Measurements from ENCODE around the gene SOX6. TPM values are rescaled to one million over a fixed set of nuclear protein-coding genes. Genes with fewer than 3 reads are reported as not detected.

Gene SOX6
- total RNA-seq, 3 donors from 2014 or later, result 2.0 to 8.0 (median 7.9) TPM

GRCh38 chr11:16195651-16196050 is 160.7 kb downstream of the SOX6 start:
- no peaks in the 10 kb centered on the region for H3K9me3 ChIP-seq
- no peaks in the 10 kb centered on the region for H3K27me3 ChIP-seq
- H3K4me3 ChIP-seq, result no peak overlapping the region
- H3K27ac ChIP-seq, result no peak overlapping the region
- H3K4me1 ChIP-seq, result no peaks in the 10 kb centered on the region
- DNase-seq (ENCODE audit: low spot score in 2 of 2), result no peak
- H3K36me3 ChIP-seq, result no peaks in the 10 kb centered on the region
- intact Hi-C loops (cut with DNase I; ENCODE audit: low total_unique reads), result loop anchor here (5.0 kb wide), 1 partner anchor 388 kb away; no protein-coding TSS in a partner anchor
- TF ChIP-seq POLR2AphosphoS5 (IDR thresholded peaks at IDR 0.05) (no peak), POLR2A (IDR thresholded peaks at IDR 0.05) (no peak)
- TF ChIP-seq, protein P1, sequence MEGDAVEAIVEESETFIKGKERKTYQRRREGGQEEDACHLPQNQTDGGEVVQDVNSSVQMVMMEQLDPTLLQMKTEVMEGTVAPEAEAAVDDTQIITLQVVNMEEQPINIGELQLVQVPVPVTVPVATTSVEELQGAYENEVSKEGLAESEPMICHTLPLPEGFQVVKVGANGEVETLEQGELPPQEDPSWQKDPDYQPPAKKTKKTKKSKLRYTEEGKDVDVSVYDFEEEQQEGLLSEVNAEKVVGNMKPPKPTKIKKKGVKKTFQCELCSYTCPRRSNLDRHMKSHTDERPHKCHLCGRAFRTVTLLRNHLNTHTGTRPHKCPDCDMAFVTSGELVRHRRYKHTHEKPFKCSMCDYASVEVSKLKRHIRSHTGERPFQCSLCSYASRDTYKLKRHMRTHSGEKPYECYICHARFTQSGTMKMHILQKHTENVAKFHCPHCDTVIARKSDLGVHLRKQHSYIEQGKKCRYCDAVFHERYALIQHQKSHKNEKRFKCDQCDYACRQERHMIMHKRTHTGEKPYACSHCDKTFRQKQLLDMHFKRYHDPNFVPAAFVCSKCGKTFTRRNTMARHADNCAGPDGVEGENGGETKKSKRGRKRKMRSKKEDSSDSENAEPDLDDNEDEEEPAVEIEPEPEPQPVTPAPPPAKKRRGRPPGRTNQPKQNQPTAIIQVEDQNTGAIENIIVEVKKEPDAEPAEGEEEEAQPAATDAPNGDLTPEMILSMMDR (IDR thresholded peaks at IDR 0.05), result no peak

- H3K9me3 ChIP-seq, result no peaks in the 10 kb centered on the region
- DNase-seq (ENCODE audit: low spot score in 2 of 2), result no peak
- intact Hi-C loops (cut with DNase I; ENCODE audit: low total_unique reads), result no loop called here
- H3K4me1 ChIP-seq, result no peaks in the 10 kb centered on the region
- no peaks in the 10 kb centered on the region for H3K27me3 ChIP-seq
- no peaks in the 10 kb centered on the region for H3K36me3 ChIP-seq
- no peak overlapping the region for H3K27ac ChIP-seq
- no peak overlapping the region for H3K4me3 ChIP-seq
- TF ChIP-seq POLR2AphosphoS5 (IDR thresholded peaks at IDR 0.05) (no peak), POLR2A (IDR thresholded peaks at IDR 0.05) (no peak)
- TF ChIP-seq, protein P1 (IDR thresholded peaks at IDR 0.05), result no peak
Observed at GRCh38 chr11:16194566-16194965, 161.8 kb downstream of the SOX6 start.

- DNase-seq (ENCODE audit: low spot score in 2 of 2), result no peak
- Histone ChIP-seq H3K27ac (no peak overlapping the region), H3K4me1 (no peaks in the 10 kb centered on the region), H3K4me3 (no peak overlapping the region), H3K27me3 (no peaks in the 10 kb centered on the region), H3K36me3 (no peaks in the 10 kb centered on the region), H3K9me3 (no peaks in the 10 kb centered on the region)
- intact Hi-C loops (cut with DNase I; ENCODE audit: low total_unique reads), result no loop called here
- TF ChIP-seq POLR2AphosphoS5 (IDR thresholded peaks at IDR 0.05) (no peak), POLR2A (IDR thresholded peaks at IDR 0.05) (no peak)
- TF ChIP-seq, protein P1 (IDR thresholded peaks at IDR 0.05), result no peak
Observed at GRCh38 chr11:16193897-16194381, 162.4 kb downstream of the SOX6 start.

- H3K9me3 ChIP-seq, result no peaks in the 10 kb centered on the region
- H3K36me3 ChIP-seq, result no peaks in the 10 kb centered on the region
- no peak overlapping the region for H3K4me3 ChIP-seq
- no peak for TF ChIP-seq POLR2A (IDR thresholded peaks at IDR 0.05)
- TF ChIP-seq POLR2AphosphoS5 (IDR thresholded peaks at IDR 0.05), result no peak
- TF ChIP-seq, protein P1 (IDR thresholded peaks at IDR 0.05), result no peak
- no peak for DNase-seq (ENCODE audit: low spot score in 2 of 2)
- no peak overlapping the region for H3K27ac ChIP-seq
- H3K4me1 ChIP-seq, result no peaks in the 10 kb centered on the region
- intact Hi-C loops (cut with DNase I; ENCODE audit: low total_unique reads), result no loop called here
- H3K27me3 ChIP-seq, result no peaks in the 10 kb centered on the region
Observed at GRCh38 chr11:16191868-16192240, 164.5 kb downstream of the SOX6 start.

DNA sequence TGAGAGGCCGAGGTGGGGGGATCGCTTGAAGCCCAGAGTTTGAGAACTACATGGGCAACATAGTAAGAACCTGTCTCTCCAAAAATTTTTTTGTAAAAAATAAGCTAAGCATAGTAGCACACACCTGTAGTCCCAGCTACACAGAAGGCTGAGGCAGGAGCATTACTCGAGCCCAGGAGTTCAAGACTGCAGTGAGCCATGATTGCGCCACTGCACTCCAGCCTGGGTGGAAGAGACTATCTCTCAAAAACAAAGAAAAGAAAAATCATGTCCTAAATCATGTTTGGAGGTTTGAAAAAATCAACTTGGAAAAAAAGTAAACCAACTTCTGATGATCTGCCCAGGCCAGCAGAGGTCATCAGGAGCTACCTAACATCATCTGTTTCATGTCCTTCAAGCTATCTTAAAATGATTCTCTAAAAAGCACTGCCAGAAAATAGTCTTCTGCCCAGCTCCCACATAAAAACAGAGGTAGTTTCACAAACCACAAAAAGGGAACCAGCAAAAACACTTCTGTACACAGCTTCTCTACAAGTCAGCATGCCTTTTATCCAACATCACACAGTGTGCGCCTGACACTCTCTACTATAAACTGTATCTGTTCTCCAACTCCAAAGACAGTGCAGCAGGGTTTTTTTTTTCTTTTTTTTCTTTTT is 165.0 kb downstream of the SOX6 start:
- intact Hi-C loops (cut with DNase I; ENCODE audit: low total_unique reads), result no loop called here

More for the DNA sequence above, 165.0 kb downstream of the SOX6 start:
- no peak for TF ChIP-seq POLR2A (IDR thresholded peaks at IDR 0.05)
- TF ChIP-seq POLR2AphosphoS5 (IDR thresholded peaks at IDR 0.05), result no peak
- TF ChIP-seq, protein P1 (IDR thresholded peaks at IDR 0.05), result no peak
- H3K27me3 ChIP-seq, result no peaks in the 10 kb centered on the region
- no peak overlapping the region for H3K27ac ChIP-seq
- DNase-seq (ENCODE audit: low spot score in 2 of 2), result no peak
- H3K4me3 ChIP-seq, result no peak overlapping the region
- no peaks in the 10 kb centered on the region for H3K9me3 ChIP-seq
- no peaks in the 10 kb centered on the region for H3K4me1 ChIP-seq
- H3K36me3 ChIP-seq, result no peaks in the 10 kb centered on the region
